GM21515 (cell line): ENCODE results near the gene WDR70.
"Not testable (repeated sequence)": the region's sequence is repeated elsewhere in the genome, so short reads cannot be mapped to it uniquely, and the experiment has no call there.

Source experiments
- ATAC-seq: cut with Tn5 transposase; IDR thresholded peaks from one replicate; pipeline ENCODE4 v1.9.1; 2021; ENCODE audit not compliant: unreplicated experiment

The WDR70 gene

DNA sequence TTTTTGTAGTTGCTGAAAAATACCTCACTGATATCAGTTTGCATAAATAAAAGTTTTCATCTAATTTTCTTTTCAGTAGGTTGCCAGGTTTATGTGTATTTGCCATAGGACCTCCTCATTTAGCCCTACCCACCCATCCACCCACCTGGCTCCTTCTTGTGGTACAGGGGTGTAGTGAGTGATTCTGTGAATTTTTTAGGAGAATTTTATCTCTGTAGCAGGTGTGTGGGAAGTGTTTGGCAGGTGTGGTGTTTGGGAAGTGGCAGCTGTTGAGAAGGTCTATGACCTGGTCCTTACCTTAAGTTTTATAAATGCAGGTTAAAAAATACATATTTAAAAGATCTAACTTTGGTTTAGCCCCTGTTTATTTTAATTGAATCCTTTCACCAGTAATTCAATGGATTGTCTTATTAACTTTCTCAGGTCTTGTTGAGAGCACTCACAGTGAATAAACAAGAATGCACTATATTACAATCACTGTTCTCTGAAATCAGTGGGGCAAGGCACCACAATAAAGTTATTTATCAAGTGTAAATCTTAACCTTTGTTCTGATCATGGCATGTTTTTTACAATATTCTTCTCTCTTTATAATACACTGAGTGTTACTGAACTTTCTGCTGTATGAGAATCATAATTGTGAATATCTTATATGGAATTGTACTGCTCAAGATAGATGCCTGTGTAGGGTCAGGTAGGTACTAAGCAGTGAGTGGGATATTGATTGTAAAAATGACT, 189.1 kb downstream of the WDR70 start:
- ATAC-seq: no peak

GRCh38 chr5:37568893-37569292, 189.8 kb downstream of the WDR70 start:
- ATAC-seq: no peak

GRCh38 chr5:37569466-37569865, 190.3 kb downstream of the WDR70 start:
- ATAC-seq: no peak

- ATAC-seq: no peak
Measured at GRCh38 chr5:37570597-37570996, 191.5 kb downstream of the WDR70 start.

GRCh38 chr5:37571985-37572384, 192.9 kb downstream of the WDR70 start:
- no peak for ATAC-seq

DNA sequence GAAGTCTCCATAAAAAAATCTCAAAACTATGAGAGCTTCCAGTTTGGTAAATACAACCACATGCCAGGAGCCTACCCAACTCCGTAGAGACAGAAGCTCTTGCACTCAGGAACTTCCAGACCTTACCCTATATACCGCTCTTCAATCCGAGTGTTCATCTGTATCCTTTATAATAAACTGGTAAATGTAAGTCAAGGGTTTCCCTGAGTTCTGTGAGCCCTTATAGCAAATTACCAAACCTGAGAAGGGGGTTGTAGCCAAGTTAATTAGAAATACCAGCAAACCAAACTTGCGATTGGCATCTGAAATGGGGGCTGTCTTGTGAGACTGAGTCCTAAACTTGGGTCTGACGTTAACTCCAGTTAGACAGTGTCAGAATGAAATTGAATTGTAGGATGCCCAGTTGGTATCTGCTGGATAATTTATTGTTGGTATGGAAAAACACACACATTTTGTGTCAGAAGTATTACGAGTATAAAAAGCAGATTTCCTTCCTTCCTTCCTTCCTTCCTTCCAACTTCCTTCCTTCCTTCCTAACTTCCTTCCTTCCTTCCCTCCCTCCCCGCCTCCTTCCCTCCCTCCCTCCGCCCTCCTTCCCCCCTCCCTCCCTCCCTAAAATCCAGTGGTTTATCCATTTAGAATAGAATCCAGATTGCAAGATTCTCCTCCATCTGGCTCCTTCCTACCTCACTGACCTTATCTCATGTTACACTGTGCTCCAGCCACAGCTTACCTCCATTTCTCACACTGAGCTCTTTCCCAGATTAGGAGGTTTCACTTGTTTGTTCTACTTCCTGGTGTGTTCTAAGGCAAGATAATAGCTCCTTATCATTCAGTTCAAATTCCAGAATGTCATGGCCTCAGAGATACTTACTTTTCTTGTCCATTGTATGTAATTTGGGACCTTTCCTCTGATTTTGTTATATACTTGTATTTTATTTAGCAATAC, 196.7 kb downstream of the WDR70 start:
- ATAC-seq: no peak

GRCh38 chr5:37576552-37576951, 197.4 kb downstream of the WDR70 start:
- ATAC-seq: no peak

GRCh38 chr5:37578176-37578575, 199.1 kb downstream of the WDR70 start:
- ATAC-seq: no peak

DNA sequence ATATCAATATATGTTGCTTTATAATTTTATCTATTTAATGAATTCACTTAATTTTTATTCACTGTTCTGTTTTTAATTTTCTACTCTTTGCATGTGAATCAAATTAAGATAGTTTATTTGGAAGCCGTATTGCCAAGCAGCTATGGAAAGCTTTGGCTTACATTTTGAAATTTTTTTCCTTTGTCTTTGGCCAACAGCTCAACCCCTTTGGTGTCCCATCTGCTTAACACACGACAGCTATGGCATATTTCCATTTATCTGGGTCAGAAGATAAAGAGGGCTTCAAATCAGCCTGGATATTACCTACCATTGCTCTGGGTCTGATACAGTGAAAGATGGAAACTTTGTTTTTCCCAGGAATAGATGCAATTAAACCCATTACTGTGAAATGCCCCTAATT, 201.0 kb downstream of the WDR70 start:
- no peak for ATAC-seq

DNA sequence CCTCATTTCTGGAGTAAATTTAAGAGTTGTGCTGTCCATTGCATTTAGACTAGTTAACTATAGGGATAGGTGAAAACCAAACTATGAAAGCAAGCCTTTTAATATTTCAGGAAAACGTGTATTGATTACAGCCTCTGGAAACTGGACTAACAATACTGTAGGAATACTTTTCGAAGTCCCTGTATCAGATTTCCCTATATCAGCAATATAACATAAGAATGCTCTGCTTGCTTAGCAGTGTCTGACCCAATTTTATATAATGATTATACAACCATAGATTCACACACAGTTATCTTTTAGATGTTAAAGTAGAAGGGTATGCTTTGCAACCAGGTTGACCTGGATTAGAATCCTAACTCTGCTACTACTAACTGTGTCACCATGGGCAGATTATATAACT, 203.1 kb downstream of the WDR70 start:
- no peak for ATAC-seq

DNA sequence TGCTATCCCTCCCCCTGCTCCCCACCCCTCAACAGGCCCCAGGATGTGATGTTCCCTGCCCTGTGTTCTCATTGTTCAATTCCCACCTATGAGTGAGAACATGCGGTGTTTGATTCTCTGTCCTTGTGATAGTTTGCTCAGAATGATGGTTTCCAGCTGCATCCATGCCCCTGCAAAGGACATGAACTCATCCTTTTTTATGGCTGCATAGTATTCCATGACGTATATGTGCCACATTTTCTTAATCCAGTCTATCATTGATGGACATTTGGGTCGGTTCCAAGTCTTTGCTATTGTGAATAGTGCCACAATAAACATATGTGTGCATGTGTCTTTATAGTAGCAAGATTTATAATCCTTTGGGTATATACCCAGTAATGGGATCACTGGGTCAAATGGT, 214.2 kb downstream of the WDR70 start:
- not testable (repeated sequence) for ATAC-seq

DNA sequence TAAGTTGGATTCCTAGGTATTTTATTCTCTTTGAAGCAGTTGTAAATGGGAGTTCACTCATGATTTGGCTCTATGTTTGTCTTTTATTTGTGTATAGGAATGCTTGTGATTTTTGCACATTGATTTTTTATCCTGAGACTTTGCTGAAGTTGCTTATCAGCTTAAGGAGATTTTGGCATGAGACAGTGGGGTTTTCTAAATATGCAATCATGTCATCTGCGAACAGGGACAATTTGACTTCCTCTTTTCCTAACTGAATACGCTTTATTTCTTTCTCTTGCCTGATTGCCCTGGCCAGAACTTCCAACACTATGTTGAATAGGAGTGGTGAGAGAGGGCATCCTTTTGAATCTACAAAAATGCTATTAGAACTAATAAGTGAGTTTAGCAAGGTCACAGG, 215.7 kb downstream of the WDR70 start:
- ATAC-seq: not testable (repeated sequence)

GRCh38 chr5:37598733-37599132, 219.6 kb downstream of the WDR70 start:
- ATAC-seq: no peak

DNA sequence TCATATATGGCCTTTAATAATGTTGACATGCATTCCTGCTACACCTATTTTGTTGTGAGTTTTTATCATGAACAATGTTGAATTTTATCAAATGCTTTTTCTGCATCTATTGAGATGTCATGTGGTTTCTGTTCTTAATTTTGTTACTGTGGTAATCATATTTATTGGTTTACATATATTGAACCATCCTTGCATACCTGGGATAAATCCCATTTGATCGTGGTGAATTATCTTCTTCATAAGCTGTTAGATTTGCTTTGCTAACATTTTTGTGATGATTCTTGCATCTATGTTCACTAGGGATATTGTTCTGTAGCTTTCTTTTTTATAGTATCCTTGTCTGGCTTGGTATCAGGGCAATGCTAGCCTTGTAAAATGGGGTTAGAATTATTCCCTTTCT, 222.0 kb downstream of the WDR70 start:
- ATAC-seq: no peak

GRCh38 chr5:37603072-37603471, 224.0 kb downstream of the WDR70 start:
- no peak for ATAC-seq

DNA sequence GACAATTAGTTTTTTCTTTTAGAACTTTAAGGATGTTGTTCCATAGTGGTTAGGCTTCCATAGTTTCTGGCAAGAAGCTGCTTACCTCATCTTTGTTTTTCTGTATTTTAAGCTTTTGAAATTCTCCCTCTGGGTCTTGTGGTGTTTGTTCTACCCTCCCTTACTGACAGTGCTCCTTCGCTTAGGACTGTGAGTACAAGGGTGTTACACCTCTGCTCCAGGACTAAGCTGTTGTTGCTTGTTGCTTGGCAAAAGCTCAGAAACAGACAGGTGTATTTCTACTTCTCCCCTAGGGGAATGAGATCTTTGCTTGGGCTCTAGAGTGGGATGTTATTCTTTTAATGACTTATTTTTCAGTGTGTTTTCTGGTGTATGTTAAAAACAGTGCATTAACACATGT, 225.2 kb downstream of the WDR70 start:
- ATAC-seq: no peak

GRCh38 chr5:37606148-37606547, 227.0 kb downstream of the WDR70 start:
- ATAC-seq: no peak

- no peak for ATAC-seq
Measured at GRCh38 chr5:37606632-37607248, 227.6 kb downstream of the WDR70 start.

GRCh38 chr5:37615184-37615583, 236.1 kb downstream of the WDR70 start:
- ATAC-seq: no peak

DNA sequence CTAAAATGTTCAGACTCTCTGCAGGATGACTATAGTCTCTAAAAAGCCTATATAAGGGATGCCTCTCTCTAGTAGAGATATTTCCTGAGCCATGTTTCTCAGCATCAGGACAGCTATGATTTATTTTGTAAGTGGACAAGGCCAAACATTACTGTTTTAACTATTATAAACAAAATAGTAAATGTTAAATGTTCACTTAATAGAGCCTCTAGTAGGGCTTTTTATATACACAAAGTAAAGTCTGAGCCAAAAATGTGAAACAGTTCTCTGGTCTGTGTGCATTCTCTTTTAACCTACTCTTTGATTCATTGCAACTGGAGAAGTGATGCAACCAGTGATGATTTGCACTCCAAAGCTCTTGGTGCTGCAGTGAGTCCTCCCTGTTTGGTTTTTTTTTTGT, 240.2 kb downstream of the WDR70 start:
- no peak for ATAC-seq

GRCh38 chr5:37622354-37622753, 243.2 kb downstream of the WDR70 start:
- not testable (repeated sequence) for ATAC-seq

- ATAC-seq: no peak
Measured at GRCh38 chr5:37626266-37626665, 247.1 kb downstream of the WDR70 start.
